Measurements from ENCODE around the gene GRIPAP1. TPM values are rescaled to one million over a fixed set of nuclear protein-coding genes. Genes with fewer than 3 reads are reported as not detected.

The GRIPAP1 gene, protein sequence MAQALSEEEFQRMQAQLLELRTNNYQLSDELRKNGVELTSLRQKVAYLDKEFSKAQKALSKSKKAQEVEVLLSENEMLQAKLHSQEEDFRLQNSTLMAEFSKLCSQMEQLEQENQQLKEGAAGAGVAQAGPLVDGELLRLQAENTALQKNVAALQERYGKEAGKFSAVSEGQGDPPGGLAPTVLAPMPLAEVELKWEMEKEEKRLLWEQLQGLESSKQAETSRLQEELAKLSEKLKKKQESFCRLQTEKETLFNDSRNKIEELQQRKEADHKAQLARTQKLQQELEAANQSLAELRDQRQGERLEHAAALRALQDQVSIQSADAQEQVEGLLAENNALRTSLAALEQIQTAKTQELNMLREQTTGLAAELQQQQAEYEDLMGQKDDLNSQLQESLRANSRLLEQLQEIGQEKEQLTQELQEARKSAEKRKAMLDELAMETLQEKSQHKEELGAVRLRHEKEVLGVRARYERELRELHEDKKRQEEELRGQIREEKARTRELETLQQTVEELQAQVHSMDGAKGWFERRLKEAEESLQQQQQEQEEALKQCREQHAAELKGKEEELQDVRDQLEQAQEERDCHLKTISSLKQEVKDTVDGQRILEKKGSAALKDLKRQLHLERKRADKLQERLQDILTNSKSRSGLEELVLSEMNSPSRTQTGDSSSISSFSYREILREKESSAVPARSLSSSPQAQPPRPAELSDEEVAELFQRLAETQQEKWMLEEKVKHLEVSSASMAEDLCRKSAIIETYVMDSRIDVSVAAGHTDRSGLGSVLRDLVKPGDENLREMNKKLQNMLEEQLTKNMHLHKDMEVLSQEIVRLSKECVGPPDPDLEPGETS
- total RNA-seq (2022; extraction: Qiagen RNA extraction; ENCODE audit: low read depth) = 18.1 to 22.8 TPM (median 21.3 TPM) in 5 replicates

DNA sequence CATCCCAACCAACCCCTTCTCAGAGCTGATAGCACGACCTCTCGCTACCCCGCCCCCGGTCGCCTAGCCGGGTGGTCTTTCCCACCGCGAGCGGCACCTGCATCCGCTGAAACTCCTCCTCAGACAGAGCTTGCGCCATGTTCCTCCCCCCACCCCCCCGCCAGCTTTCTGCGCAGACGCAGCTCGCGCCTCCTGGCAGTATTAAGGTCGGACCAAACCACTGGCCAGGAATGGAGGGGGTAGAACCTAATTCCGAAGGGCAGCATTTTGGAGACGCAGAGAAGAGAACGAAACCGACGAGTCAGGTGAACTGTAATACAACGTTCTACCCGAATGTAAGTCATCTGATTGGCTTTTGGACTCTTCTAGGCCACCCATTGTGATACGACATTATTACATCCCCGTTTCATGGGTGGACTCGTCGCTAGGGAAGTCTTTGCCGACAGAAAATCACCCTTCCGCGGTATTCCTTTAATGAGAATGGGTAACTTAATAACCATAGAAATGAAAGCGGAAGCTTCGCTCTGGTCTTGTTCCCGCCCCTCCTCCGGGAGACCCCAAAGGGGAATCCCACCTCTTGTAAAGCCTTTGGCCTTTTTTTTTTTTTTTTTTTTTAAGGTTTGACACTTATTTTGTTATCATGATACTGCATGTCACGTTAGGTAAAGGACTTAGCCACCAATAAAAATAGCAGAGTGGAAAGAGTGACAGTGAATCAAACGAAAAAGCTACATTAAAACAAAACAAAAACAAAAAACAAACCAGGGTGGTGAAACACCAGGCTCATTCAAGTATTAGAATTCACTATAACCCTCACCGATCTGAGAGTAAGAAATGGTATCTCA, at the start of gene GRIPAP1:
TSS of gene GRIPAP1 (minus strand) at position 174 of the 845 bp plus-strand sequence. CDS start at position 139, 35 bp downstream.

DNA sequence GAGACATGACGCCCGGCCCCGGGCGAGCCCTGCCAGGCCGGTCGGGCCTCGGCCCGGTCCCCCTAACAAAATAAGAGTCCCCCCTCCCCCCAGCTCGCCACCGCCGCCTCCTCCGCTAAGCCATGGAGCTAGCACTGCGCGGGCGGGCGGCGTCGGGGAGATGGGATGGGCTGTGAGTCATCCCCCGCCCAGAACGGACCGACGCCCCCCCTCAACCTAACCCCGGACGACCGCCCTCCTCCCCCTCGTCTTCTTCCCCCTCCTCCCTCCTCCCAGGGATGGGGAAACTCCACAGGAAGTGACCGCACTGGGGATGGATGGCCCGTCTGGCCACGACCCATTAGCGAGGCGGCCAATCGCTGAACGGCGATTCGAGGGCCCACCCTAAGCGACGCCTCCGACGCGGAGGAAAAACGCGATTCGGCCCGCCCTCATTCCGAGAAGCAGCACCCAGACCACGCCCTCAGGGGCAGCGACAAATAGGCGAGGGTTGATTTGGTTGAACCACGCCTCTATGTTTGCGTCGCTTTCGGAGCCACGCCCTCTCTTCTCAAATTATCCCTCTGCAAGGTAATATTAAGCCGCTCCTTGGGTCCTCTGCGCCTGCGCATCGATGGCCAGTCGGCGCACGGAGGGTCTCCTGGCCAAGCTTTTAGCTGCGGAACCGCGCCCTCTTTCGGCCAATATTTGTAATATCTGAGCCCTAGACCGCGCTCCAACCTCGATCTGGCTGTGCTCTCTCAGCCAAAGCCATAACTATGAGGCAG, 41.3 kb upstream of the GRIPAP1 start, which contains the start of gene TFE3:
TSS of gene TFE3 (minus strand) at position 138 of the 767 bp plus-strand sequence. CDS start at position 7, 131 bp downstream.

DNA sequence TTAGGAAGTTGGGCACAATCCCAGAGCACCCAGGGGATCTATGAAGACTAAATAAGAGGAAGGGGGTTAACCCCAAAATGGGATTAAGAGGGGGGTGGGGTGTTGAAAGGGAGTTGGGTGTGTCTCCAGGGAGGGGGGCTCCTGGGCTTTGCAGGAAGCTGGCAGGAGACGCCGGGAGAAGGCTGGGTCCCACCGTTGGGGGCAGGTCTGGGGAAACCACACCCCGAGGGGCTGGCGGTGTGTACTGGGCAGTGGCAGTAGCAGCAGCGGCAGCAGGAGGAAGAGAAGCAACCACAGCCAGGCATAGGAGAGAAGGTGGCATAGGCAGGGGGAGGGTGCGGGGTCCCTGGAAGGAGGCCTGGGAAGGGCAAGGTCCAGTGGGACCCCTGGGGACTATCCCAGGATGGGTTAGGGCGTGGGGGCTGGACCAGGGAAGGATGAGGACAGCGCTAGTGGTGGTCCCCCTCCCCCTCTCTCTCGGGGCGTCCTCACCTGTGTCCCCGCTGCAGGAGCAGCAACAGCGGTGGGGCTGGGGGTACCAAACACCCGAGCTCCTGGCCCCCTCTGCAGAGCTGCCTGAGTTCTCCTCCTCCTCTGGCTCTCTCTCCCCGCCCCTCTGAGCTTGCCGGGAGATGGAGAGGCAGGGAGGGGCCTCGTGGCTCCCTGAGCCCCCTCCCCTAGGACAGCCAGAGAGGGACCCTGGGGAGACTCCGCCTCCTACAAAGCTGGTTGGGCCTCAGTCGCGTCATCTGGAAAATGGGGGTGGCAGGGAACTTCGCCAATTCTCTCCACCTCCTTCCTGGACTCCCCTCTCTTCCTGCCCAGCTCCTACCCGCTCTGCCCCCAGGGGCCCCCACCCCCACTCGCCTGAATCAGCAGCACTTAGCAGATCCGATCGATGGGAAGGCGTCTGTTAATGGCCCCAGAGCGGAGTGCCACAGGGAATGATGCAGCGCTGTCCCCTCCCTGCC, 30.5 kb downstream of the GRIPAP1 start, which contains the start of gene KCND1:
TSS of gene KCND1 (minus strand) at position 596 of the 971 bp plus-strand sequence. CDS start 1,573 bp downstream, outside the sequence.

DNA sequence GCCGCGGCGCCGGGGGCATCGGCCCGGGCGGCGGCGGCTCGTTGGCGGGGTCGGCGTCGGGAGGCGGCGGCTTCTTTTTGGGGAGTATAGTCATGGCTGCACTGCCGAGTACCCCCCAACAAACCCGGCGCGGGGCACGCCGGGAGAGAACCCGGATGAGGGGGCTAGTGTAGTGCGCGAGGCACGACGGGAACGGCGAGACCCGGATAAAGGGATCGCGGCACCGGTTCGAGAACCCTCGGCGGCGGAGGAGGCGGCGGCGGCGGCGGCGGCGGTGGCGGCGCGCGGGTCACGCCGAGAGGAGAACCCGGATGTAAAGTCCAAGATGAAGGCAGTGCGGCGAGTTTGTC, 44.6 kb downstream of the GRIPAP1 start, which contains the start of gene OTUD5:
TSS of gene OTUD5 (minus strand) at position 131 of the 350 bp plus-strand sequence. CDS start at position 94, 37 bp downstream.

Other genes starting within 250 kb of the GRIPAP1 start
- gene GLOD5, start 240.5 kb downstream of the GRIPAP1 start, total RNA-seq (2022; extraction: Qiagen RNA extraction; ENCODE audit: low read depth) = not detected in 5 replicates
- not detected in 5 replicates for gene GATA1, start 215.7 kb downstream of the GRIPAP1 start, total RNA-seq (2022; extraction: Qiagen RNA extraction; ENCODE audit: low read depth)
- gene HDAC6, start 200.2 kb downstream of the GRIPAP1 start, total RNA-seq (2022; extraction: Qiagen RNA extraction; ENCODE audit: low read depth) = 26.4 to 30.9 TPM (median 28.9 TPM) in 5 replicates
- gene ERAS, start 175.8 kb downstream of the GRIPAP1 start, total RNA-seq (2022; extraction: Qiagen RNA extraction; ENCODE audit: low read depth) = 0.13 TPM in 1 of 5 replicates, not detected in the others
- 21.2 to 60.8 TPM (median 51.8 TPM) in 5 replicates for gene PCSK1N, start 166.7 kb downstream of the GRIPAP1 start, total RNA-seq (2022; extraction: Qiagen RNA extraction; ENCODE audit: low read depth)
- gene TIMM17B, start 104.5 kb downstream of the GRIPAP1 start, total RNA-seq (2022; extraction: Qiagen RNA extraction; ENCODE audit: low read depth) = 80.1 to 103 TPM (median 101 TPM) in 5 replicates
- 96.2 to 122 TPM (median 99.9 TPM) in 5 replicates for gene PQBP1, start 104.3 kb downstream of the GRIPAP1 start, total RNA-seq (2022; extraction: Qiagen RNA extraction; ENCODE audit: low read depth)
- gene SLC35A2, start 90.6 kb downstream of the GRIPAP1 start, total RNA-seq (2022; extraction: Qiagen RNA extraction; ENCODE audit: low read depth) = 49.4 to 68.7 TPM (median 67.1 TPM) in 5 replicates
- gene PIM2, start 83.2 kb downstream of the GRIPAP1 start, total RNA-seq (2022; extraction: Qiagen RNA extraction; ENCODE audit: low read depth) = 9.6 to 11.7 TPM (median 10.7 TPM) in 5 replicates
- 58.3 to 67.8 TPM (median 63.7 TPM) in 5 replicates for gene OTUD5, start 44.7 kb downstream of the GRIPAP1 start, total RNA-seq (2022; extraction: Qiagen RNA extraction; ENCODE audit: low read depth)
- 0.77 to 1.4 TPM (median 1.2 TPM) in 5 replicates for gene KCND1, start 30.4 kb downstream of the GRIPAP1 start, total RNA-seq (2022; extraction: Qiagen RNA extraction; ENCODE audit: low read depth)
- 47.1 to 58.0 TPM (median 56.5 TPM) in 5 replicates for gene TFE3, start 41.1 kb upstream of the GRIPAP1 start, total RNA-seq (2022; extraction: Qiagen RNA extraction; ENCODE audit: low read depth)
- gene CCDC120, start 56.7 kb upstream of the GRIPAP1 start, total RNA-seq (2022; extraction: Qiagen RNA extraction; ENCODE audit: low read depth) = 2.8 to 4.2 TPM (median 3.6 TPM) in 5 replicates
- gene PRAF2, start 71.7 kb upstream of the GRIPAP1 start, total RNA-seq (2022; extraction: Qiagen RNA extraction; ENCODE audit: low read depth) = 36.7 to 46.1 TPM (median 43.4 TPM) in 5 replicates
- gene WDR45, start 77.6 kb upstream of the GRIPAP1 start, total RNA-seq (2022; extraction: Qiagen RNA extraction; ENCODE audit: low read depth) = 50.4 to 59.4 TPM (median 54.7 TPM) in 5 replicates
- 20.1 to 25.5 TPM (median 23.8 TPM) in 5 replicates for gene GPKOW, start 121.5 kb upstream of the GRIPAP1 start, total RNA-seq (2022; extraction: Qiagen RNA extraction; ENCODE audit: low read depth)
- gene MAGIX, start 160.5 kb upstream of the GRIPAP1 start, total RNA-seq (2022; extraction: Qiagen RNA extraction; ENCODE audit: low read depth) = 1.7 to 3.4 TPM (median 2.5 TPM) in 5 replicates
- gene PLP2, start 169.6 kb upstream of the GRIPAP1 start, total RNA-seq (2022; extraction: Qiagen RNA extraction; ENCODE audit: low read depth) = 315 to 481 TPM (median 431 TPM) in 5 replicates
- 16.1 to 21.8 TPM (median 19.4 TPM) in 5 replicates for gene PRICKLE3, start 184.1 kb upstream of the GRIPAP1 start, total RNA-seq (2022; extraction: Qiagen RNA extraction; ENCODE audit: low read depth)
- 2.2 to 3.3 TPM (median 2.8 TPM) in 5 replicates for gene SYP, start 197.9 kb upstream of the GRIPAP1 start, total RNA-seq (2022; extraction: Qiagen RNA extraction; ENCODE audit: low read depth)
- gene CACNA1F, start 231.1 kb upstream of the GRIPAP1 start, total RNA-seq (2022; extraction: Qiagen RNA extraction; ENCODE audit: low read depth) = not detected in 5 replicates
- gene CCDC22, start 233.2 kb upstream of the GRIPAP1 start, total RNA-seq (2022; extraction: Qiagen RNA extraction; ENCODE audit: low read depth) = 12.2 to 15.8 TPM (median 14.2 TPM) in 5 replicates

Data from A549 treated with RU486 at 1 μM for 4 hours (cell line).